ENCODE results near the gene CYP17A1. TPM values are rescaled to one million over a fixed set of nuclear protein-coding genes. Genes with fewer than 3 reads are reported as not detected.

The CYP17A1 gene
- total and polyA plus RNA-seq, 12 donors: 0.14 to 0.16 (median 0.15) TPM; not detected in 9

DNA sequence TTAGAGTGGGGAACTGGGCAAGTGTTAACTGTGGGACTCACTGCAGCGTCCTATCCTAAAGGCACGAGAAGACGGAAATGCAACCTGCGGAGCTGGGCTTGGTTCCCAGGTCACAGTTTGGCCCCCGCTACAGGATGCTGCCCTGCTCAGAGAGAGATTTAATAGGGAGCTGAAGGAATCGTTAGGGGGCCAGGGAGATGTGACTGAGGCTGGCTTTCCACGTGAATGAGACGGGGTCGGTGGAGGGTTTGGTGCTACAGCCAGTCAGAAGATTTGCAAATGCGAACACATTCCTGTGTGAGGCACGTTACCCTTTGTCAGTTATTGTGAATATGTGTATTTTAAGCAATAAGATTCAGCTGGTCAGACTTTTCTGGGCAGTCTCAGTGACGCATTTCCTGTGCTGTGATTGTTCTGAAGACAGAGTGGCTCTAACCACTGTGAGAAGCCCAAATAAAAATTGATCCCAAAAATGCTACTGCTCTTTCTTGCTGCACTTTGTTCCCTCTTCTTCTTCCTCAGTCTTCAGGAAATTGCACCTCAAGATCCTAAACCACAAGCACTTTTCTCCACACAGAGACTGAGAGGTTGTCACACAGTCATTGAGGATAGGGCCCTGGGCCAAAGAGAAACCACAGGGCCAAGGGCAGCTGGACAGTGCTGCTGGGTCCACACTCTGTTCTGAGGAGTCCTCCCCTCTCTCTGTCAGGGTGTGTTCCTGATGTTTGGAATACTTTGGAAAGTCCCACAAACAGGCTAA lies 21.2 kb downstream of the CYP17A1 start:
- H3K4me3 ChIP-seq: peak overlapping the region in 1 of 10 donors; percentile 6

GRCh38 chr10:102814873-102815661 lies 22.1 kb downstream of the CYP17A1 start:
- intact Hi-C loops (cut with DNase I): loop anchor here (2.0 to 10.0 kb wide), 8 partner anchors 38 to 73 kb away; partner anchors contain the start of gene WBP1L (in 4 of the 10)
- H3K27ac ChIP-seq: peak overlapping the region; percentile 87 to 96 (median 91)
- H3K27me3 ChIP-seq: no peaks in the 10 kb centered on the region
- TF ChIP-seq, protein P1, sequence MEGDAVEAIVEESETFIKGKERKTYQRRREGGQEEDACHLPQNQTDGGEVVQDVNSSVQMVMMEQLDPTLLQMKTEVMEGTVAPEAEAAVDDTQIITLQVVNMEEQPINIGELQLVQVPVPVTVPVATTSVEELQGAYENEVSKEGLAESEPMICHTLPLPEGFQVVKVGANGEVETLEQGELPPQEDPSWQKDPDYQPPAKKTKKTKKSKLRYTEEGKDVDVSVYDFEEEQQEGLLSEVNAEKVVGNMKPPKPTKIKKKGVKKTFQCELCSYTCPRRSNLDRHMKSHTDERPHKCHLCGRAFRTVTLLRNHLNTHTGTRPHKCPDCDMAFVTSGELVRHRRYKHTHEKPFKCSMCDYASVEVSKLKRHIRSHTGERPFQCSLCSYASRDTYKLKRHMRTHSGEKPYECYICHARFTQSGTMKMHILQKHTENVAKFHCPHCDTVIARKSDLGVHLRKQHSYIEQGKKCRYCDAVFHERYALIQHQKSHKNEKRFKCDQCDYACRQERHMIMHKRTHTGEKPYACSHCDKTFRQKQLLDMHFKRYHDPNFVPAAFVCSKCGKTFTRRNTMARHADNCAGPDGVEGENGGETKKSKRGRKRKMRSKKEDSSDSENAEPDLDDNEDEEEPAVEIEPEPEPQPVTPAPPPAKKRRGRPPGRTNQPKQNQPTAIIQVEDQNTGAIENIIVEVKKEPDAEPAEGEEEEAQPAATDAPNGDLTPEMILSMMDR (IDR thresholded peaks at IDR 0.05): no peak
- DNase-seq (peak; percentile 75 to 84), ATAC-seq (peak; percentile 38 to 66 (median 52))
- no peaks in the 10 kb centered on the region for H3K9me3 ChIP-seq
- 57 to 59% methylated on average over 23 of the region's 23 CpGs for WGBS, 2 donors
- H3K36me3 ChIP-seq: peaks cover 0 to 52% (median 37%) of the 10 kb centered on the region in 9 donors
- no peak overlapping the region for H3K4me3 ChIP-seq
- peaks cover 23 to 89% (median 53%) of the 10 kb centered on the region in 9 donors for H3K4me1 ChIP-seq

More for the DNA sequence above, 21.2 kb downstream of the CYP17A1 start:
- Histone ChIP-seq H3K36me3 (peaks cover 0 to 45% (median 31%) of the 10 kb centered on the region in 9 donors), H3K27ac (peak overlapping the region; percentile 87 to 96 (median 91)), H3K27me3 (no peaks in the 10 kb centered on the region), H3K9me3 (no peaks in the 10 kb centered on the region), H3K4me1 (peaks cover 23 to 88% (median 53%) of the 10 kb centered on the region in 9 donors)
- 25 to 35% methylated on average over 12 of the region's 12 CpGs for WGBS, 2 donors
- TF ChIP-seq, protein P1 (IDR thresholded peaks at IDR 0.05): no peak
- DNase-seq (peak; percentile 44 to 81), ATAC-seq (peak; percentile 65 to 84 (median 78))
- intact Hi-C loops (cut with DNase I): loop anchor here in 8 of 10 donors (2.0 to 10.0 kb wide), 7 partner anchors 39 to 74 kb away; partner anchors contain the start of gene WBP1L (in 4 of the 8)

- H3K36me3 ChIP-seq: peaks cover 0 to 58% (median 40%) of the 10 kb centered on the region in 9 donors
- peak in 7 of 8 donors; percentile 4 to 49 (median 31) for ATAC-seq
- peak overlapping the region; percentile 87 to 96 (median 91) for H3K27ac ChIP-seq
- intact Hi-C loops (cut with DNase I): loop anchor here in 8 of 10 donors (2.0 to 10.0 kb wide), 6 partner anchors 38 to 70 kb away; partner anchors contain the start of gene WBP1L (in 1 of the 8)
- DNase-seq: peak; percentile 63 to 79
- H3K9me3 ChIP-seq: no peaks in the 10 kb centered on the region
- WGBS, 2 donors: 54 to 55% methylated on average over 8 of the region's 8 CpGs
- no peaks in the 10 kb centered on the region for H3K27me3 ChIP-seq
- TF ChIP-seq, protein P1 (IDR thresholded peaks at IDR 0.05): no peak
- no peak overlapping the region for H3K4me3 ChIP-seq
- peaks cover 23 to 86% (median 53%) of the 10 kb centered on the region in 9 donors for H3K4me1 ChIP-seq
Measured at GRCh38 chr10:102814453-102814871, 22.8 kb downstream of the CYP17A1 start.
